GM12891 (cell line): ENCODE data around the gene TENM3.

Experiments
- PAX5 ChIP-seq: IDR thresholded peaks from 2 replicates; pipeline ENCODE4 v1.6.1; 2011; ENCODE audit warnings: low read length, moderate library complexity, mild to moderate bottlenecking; ENCODE audit not compliant: insufficient read depth, severe bottlenecking
- POLR2A ChIP-seq: IDR thresholded peaks from 2 replicates; pipeline ENCODE4 v1.6.1; 2011; ENCODE audit warnings: low read depth, low read length, control low read depth
- POLR2AphosphoS5 ChIP-seq: IDR thresholded peaks from 2 replicates; pipeline ENCODE4 v1.6.1; 2011; ENCODE audit warnings: low read depth, low read length, control low read depth
- SPI1 ChIP-seq: IDR thresholded peaks from 2 replicates; pipeline ENCODE4 v1.6.1; 2011; ENCODE audit warnings: low read depth, low read length, control low read depth
- TAF1 ChIP-seq: IDR thresholded peaks from 2 replicates; pipeline ENCODE4 v1.6.1; 2011; ENCODE audit warnings: low read depth, low read length, control low read depth

DNA sequence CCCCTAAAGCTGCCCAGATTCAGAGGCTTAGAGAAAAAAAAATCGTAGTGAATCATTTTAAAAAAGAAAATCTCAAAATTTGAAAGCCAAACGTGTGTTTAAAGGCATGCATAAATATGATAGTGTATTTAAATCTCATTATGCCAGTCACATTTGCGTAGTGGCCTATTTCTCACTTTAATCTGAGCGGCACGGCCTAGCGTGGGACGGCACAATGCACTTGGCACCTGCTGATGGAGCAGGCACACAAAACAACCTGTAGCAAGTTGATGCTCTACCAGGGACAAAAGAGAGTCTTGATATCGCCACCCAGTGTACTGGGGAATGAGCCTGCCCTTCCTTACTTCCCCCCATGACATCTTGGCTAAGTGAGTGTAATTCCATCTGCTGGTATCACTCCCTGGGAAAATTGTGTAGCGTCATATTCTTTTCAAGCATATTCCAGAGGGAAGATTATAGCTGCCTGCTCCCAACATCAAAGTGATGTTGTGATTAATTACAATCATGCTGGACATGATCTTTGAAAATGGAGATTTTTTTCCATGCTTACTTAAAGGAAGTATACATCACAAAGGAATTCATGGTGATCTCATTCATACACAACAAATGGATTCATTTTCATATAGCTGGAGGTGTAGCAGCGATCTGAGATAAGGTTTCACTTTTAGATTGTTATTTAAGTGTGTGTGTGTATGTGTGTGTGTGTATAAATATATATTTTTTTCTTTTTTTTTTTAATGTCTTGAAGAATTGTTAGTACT lies 535.2 kb downstream of the TENM3 start:
- TF ChIP-seq SPI1 (no peak), POLR2AphosphoS5 (no peak), POLR2A (no peak), TAF1 (no peak), PAX5 (no peak)
